ENCODE measurements around the gene PGC.

The PGC gene

DNA sequence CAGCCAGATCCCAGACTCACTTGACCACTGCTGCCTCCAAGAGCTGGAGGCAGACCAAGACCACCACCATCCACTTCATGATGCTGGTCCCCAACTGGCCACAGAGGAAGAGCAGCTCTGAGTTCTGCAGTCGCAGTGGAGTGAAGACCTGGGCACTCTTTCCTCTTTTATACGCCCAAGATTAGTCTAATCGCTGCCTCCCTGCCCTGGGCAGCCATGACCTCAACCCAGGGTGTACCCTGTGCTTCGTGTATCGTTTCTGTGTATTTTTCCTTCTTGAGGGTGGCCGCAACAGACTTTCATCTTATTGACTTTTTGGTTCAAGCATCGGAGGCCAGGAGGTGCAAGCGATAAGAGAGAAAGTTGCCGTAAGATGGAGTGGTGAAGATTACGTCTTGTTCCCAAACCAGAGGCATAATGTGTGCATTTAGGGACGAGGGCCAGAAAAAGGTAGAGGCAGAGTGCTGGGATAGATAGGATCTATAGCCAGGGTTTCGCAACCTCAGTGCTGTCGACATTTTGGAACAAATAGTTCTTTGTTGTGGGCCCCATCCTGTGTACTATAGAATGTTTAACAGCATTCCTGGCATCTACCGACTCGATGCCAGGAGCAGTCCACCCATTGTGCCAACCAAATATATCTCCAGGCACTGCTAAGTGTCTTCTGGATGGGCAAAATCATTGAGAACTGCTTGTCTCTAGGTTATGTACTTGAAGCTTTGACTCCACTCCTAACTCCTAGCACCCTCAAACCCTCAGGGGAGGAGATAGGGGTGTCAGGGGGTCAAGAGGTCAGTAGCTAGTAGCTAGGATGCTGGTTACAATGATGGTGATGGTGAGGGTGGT, at the start of gene PGC:
PGC (minus strand) TSS at position 142 of the 846 bp plus-strand sequence; CDS start at position 79, 63 bp downstream.
- peak; percentile 18 for DNase-seq (ENCODE audit: low read depth)

DNA sequence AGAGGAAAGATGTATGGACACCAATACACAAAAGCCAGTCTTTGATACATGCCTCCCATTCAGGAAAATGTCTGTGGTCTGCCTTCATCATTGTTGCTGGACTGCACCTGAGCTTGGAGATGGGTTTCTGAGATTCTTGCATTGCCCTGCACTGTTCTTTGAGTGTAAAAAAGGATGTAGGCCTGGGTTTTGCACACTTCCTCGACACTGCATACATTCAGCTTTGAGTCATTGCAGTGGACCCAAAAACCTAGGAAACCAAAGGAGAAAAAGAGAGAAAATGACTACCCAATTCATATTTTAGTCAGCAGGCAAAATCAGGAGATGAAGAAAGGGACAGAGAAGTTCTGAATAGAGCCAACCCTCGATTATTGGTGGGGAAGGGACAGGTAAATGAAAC, 49.3 kb upstream of the PGC start:
- DNase-seq (ENCODE audit: low read depth), result no peak

GRCh38 chr6:41791984-41792383, 44.8 kb upstream of the PGC start:
- DNase-seq (ENCODE audit: low read depth), result no peak

DNA sequence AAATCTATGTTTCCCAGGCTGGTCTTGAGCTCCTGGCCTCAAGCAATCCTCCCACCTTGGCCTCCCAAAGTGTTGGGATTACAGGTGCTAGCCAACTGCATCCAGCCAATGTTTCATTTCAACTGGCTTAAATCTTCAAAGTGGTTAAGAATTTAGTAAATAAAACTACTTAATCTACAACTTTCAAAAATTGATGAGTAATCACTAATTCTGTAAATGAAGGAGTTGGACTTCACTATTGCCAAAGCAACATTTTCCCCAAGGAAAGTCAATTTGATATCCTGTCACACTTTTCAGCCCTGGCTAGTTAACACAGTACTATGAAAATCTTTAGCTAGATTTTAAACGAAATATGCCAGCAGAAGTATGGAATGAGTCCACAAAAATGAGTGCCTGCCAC, 44.1 kb upstream of the PGC start:
- DNase-seq (ENCODE audit: low read depth), result no peak

- DNase-seq (ENCODE audit: low read depth), result no peak
Measured at GRCh38 chr6:41790045-41790444, 42.8 kb upstream of the PGC start.

DNA sequence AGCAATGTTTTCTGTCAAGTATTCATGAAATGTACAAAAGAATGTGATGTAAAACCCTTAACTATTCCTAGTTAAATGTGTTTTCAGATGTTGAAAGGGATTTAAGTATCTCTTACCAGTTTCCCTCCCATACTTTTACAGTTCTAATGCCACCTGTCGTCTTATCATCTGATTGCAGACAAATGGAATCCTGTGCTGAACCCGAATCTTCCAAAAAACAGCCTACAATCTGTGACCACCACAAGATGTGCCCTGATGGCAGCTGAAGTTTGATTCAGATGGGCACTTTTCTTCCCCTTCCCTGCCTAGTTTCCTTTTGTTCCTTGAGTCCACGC, 42.2 kb upstream of the PGC start:
- no peak for DNase-seq (ENCODE audit: low read depth)

GRCh38 chr6:41787219-41787917, 40.2 kb upstream of the PGC start, which contains the start of gene TOMM6:
TSS of gene TOMM6 (plus strand) at chr6:41787694. CDS start at chr6:41787698, 4 bp downstream.
- peak; percentile 91 for DNase-seq (ENCODE audit: low read depth)

DNA sequence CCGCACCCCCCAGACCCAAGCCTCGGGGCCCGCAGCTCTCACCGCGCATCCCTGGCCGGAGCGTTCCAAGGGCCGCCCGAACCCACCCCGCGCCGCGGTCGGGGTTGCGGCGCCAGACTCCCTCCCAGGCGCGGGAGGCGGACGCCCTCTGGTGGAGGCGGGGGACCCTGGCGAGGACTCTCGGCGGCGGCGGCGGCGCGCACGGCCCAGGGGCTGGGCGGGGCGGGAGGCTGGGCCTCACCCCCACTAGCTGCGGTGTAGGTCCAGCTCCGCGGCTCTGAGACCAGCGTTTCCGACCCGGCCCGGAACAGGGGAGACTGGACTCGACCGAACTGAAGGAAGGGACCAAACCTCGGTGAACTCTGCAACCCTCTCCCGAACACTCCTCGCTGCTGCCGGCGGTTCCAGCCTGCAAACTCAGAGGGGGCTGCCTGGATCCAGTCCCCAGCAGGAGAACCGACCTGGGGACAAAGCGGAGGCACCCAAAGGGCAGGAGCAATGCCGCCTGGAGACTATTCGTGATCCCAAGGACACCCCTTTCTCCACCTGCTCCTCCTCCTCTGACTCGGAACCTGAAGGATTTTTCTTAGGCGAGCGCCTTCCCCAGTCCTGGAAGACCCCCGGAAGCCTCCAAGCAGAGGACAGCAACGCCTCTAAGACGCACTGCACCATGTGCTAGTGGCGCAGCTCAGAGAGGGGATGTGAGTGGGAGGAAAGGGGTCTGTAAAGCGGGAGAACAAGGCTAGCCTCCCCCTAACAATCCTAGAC, 39.4 kb upstream of the PGC start:
- DNase-seq (ENCODE audit: low read depth), result peak; percentile 58

DNA sequence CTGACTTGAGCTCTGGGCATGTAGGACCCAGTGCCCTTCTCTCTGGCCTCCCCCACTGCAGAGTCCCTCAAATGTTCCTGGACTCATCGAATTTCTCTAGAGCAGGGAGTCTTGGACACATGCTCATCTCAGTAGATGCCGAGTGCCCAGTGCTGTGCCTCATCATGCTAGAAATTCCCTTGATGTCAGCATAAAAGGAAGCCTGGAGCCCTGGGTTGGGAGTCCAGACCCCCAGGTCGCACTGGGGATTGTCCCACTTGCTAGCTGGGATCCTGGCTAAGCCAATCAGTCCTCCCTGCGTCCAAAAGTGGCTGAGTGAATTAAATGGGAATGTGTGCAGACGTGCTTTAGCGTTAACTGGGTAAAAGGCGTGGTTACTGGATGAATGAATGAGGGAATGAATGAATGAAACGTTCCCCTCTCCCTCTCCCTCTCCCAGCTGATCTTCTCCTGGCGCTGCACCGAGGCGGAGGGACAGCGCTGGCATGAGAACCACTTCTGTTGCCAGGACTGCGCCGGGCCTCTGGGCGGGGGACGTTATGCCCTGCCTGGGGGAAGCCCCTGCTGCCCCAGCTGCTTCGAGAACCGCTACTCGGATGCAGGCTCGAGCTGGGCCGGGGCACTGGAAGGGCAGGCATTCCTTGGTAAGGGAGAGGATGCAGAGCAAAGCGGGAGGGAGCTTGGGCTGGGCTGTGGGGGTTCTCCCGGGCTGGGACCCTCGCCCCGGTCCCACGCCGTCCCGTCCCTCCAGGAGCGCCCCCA, 38.7 kb upstream of the PGC start:
- peak; percentile 12 for DNase-seq (ENCODE audit: low read depth)

DNA sequence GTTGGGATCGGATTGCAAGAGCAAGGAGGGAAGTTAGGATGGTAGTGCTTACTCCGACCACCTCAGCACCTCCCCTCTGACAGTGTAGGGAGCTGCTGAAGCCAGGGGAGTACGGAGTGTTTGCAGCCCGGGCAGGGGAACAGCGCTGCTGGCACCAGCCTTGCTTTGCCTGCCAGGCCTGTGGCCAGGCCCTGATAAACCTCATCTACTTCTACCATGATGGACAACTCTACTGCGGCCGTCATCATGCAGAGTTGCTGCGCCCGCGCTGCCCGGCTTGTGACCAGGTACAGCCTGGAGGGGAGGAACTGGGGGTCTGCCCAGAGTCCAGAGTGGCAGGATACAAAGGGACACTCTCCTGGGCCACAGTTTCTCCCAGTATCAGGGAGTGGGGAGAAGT, 38.1 kb upstream of the PGC start:
- no peak for DNase-seq (ENCODE audit: low read depth)

DNA sequence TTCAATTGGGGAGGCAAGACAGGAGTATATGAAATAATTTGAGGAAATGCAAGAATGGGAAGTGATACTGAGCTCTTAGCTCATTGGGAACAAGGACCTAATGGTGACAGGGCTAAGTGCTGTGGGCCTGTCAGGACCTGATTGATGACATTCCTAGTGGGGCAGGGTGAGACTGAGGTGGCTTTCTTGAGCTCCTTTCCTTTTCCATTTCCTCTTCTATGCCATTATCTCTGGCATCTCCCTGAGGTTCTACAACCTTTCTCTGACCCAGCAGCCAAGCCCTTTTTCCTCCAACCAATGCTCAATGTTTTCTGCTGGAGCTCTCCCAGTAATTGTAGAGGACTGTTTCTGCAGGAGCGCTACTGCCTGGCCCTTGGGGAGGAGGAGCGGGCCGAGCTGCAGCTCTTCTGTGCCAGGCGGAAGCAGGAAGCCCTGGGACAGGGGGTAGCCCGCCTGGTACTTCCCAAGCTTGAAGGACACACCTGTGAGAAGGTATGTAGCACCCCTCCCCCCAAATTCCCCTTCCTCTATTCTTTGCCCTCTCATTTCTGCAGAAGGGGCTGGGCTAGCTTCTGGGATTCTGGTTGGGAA, 37.5 kb upstream of the PGC start:
- DNase-seq (ENCODE audit: low read depth), result no peak

- no peak for DNase-seq (ENCODE audit: low read depth)
Measured at GRCh38 chr6:41783106-41783780, 36.0 kb upstream of the PGC start.

GRCh38 chr6:41781366-41781730, 34.2 kb upstream of the PGC start:
- DNase-seq (ENCODE audit: low read depth), result no peak

DNA sequence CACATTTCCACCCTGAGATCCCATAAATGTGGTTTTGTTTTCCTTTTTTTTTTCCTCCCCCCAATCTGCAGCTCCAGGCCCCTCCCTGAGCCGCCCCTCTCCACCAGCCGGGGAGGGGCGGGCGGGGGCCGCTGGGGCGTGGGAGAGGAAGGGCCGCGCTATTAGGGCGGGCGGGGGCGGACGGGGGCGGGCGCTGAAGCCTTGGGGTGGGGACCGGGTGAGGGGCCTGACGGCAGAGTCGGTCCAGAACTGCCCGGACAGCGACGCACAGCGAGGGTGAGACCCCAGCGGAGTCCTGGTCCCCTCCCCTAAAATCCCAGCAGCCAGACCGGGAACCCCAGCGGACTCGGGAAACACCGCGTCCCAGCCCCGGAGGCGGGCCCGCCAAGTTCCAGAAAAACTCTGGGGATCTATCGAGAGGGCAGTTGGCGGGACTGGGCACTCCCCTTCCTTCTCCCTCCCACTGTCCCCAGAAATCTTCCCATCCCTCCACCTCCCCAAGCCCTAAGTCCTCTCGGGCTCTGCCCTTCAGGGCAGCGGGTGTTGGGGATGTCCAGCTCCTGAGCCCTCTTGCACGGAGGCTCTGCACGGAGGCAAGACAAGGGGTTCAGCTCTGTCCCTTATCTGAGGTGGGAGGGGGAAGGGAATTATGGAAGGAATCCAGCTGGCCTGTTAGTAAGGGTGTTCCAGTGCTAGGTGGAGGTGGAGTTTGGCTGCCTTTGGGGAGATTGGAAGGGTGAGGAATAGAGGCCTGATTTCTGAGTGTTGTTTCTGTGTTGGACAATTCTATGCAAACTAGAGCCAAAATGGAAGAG, 33.6 kb upstream of the PGC start, which contains the start of gene PRICKLE4:
PRICKLE4 (plus strand) TSS at position 232 of the 815 bp plus-strand sequence. CDS start 2,692 bp downstream, outside the sequence.
- DNase-seq (ENCODE audit: low read depth), result peak; percentile 24

DNA sequence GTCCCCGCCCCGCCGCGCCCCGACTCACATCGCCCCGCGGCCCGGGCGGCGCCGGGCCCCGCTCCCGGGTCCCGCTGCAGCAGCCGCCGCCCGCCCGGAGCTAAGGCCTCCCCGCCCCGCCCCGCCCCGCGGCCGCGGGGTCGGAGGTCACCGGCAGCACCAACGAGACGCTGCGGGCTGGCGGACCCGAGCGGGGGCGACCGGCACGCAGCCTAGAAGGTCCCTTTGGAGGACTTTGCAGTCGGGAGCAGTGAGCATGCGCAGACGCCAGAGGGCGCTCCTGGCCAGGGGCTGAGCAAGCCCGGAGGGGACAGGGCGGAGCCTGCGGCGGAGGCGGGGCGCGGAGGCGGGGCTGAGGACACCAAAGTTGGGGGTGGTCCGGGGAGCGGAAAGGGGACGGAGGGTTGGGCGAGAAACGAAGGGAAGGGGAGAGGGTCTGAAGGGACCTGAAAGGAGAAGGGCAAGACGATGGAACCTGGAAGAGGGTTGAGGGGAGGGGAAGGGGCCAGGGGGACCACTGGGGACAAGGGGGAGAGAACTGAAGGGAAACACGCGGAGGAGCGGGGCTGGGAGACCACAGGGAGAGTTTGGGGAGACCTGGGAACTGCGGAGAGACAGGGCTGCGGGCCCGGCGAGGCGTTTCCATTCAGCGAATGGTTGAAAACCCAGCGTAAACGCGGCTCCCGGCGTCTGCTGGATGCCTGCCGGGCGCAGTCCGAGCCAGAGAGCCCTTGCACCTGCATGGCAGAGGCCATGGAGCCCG, 32.8 kb upstream of the PGC start, which contains the start of gene FRS3:
FRS3 (minus strand) TSS at position 113 of the 763 bp plus-strand sequence. CDS start 2,913 bp downstream, outside the sequence.
- DNase-seq (ENCODE audit: low read depth), result peak; percentile 88

- DNase-seq (ENCODE audit: low read depth), result no peak
Measured at GRCh38 chr6:41779336-41779735, 32.1 kb upstream of the PGC start.

GRCh38 chr6:41778895-41779294, 31.7 kb upstream of the PGC start:
- DNase-seq (ENCODE audit: low read depth), result no peak

- DNase-seq (ENCODE audit: low read depth), result no peak
Measured at GRCh38 chr6:41777551-41778285, 30.5 kb upstream of the PGC start.

All from amniotic epithelial cell (primary cell).